CD4-positive, alpha-beta T cell treated with Interleukin-2 at 100 ng/mL for 4 hours (primary cell): Measurements from ENCODE around the gene PTBP1.

Experiments
- DNase-seq: peaks from one replicate; pipeline ENCODE4 v3.0.0-alpha.2; 2020; ENCODE audit warnings: low spot score

Gene PTBP1

GRCh38 chr19:796692-797527, at the start of gene PTBP1:
TSS of gene PTBP1 (plus strand) at chr19:797452. CDS start at chr19:797498, 46 bp downstream.
- DNase-seq = peak; percentile 100

DNA sequence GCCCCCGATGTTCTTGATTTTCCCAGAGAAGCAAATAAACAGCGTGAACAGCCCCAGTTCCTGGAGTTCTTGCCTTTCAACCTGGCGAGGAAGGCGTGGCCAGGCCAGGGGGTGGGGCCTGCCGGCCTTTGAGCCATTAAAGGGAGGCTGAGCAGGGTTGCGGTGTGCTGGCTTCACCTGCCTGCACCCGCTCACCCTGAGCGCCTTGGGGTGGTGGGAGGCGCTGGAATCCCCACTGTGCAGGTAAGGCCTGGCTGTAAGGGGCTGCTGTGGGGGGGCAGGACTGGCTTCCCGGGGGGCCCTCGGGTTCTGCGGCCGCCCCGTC, 49.0 kb upstream of the PTBP1 start:
- DNase-seq = no peak

- DNase-seq = no peak
Measured at GRCh38 chr19:749811-750210, 47.4 kb upstream of the PTBP1 start.

DNA sequence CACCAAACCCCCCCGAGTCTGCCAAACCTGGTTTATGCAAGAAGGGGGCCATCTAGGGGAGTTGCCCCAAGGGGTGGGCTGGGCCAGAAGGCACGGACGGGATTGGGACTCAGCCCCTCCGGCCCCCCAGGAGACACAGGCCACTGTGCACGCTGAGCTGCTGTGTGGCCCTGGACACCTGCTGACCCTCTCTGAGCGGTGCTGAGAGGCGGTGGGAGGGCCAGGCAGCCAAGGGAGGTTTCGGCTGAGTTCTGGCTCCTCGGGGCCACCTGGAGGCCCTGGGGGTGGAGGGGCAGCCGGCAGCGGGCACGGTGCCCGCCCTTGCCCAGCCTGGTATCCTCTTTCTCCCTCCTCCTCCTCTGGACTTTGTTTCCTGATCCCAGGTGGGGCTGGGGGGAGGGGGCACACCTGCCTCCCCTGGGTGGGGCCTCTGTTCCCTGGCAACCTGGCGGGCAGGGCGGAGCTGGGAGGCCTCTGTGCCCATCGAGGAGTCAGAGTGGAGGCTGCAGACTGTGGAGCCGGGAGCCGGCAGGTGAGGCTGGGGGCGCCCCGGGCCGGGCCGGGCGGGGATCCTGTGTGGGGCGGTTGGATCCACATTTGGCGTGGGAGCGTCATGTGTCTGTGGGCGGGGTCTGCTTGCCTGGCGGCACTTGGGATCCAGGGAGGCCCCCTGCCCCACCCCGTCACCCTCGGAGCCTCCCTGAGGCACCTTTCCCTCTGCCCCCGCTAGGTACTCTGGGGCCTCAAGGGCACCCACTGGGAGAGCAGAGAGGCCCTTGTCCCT, 46.4 kb upstream of the PTBP1 start, which contains the start of gene MISP:
Gene MISP, plus strand, starts transcription at position 473 of the 784 bp plus-strand sequence. CDS start 5,835 bp downstream, outside the sequence.
- no peak for DNase-seq

DNA sequence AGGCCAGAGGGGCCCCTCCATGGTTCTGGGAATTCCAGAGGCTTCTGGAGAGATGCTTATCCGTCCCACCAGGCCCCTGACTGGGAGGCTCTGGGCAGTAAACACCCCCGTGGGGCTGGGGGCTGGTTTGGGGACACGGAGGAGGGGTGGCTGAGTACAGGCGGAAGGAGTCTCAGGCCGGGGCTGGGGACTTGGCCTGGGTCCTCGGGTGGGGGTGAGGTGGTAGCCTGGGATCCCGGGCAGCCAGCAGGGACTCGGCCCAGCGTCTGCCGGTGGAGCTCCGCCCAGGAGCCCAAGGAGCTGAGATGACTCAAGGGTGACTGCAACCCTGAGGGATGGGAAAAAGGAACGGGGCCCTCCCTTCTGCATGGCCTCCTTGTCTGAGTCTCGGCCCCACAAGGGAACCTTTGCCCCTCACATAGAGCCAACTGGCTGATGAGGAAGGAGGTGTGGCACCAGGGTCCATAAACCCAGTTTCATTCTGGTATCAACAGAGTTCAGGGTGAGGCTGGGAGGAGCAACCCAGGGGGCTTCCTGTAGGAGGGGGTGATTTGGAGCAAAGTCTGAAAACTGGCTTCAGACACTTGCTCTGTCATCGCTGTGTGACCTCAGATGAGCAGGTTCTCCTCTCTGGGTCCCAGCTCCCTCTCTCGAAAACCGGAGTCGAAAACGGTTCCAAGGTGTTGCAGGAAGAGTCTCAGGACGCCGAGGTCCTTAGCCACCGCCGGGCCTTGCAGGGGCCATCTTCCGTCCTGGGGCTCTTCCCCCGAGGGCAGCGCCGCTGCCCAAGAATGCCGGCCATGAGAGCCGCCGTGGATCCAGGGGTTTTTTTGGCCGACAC, 45.5 kb upstream of the PTBP1 start:
- no peak for DNase-seq

GRCh38 chr19:752652-753517, 44.4 kb upstream of the PTBP1 start:
- no peak for DNase-seq

GRCh38 chr19:754530-754929, 42.7 kb upstream of the PTBP1 start:
- no peak for DNase-seq

DNA sequence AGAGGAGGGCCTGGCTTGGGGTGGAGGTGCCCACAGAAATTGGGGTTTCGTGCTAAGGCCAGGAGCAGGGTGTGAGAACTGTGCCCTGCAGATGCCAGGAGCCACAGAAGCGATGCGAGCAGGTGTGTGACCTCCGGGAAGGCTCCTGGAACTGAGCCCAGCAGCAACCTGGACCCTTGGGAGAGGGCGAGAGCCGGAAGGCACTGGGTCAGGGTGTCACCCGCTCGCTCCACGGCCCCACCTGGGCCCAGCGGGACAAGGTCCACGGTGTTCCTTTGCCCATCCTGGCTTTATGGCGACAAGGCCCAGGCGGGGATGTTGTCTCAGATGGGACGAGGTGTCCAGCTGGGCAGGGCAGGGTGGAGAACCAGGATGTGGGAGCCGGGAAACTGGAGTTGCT, 42.2 kb upstream of the PTBP1 start:
- no peak for DNase-seq

DNA sequence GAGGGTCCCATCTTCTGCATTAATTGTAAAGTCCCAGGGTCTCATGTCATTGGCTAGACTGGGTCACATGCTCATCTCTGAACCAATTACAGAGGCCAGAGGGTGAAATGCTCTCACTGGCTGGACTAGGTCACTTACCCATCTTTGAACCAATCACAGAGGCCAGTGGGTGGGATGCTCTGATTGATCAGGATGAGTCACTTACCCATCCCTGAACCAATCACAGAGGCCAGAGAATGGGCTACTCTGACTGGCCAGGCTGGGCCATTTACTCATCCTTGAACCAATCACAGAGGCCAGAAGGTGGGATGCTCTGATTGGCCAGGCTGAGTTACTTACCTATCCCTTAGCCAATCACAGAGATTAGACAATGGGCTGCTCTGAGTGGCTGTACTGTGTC, 41.0 kb upstream of the PTBP1 start:
- no peak for DNase-seq

GRCh38 chr19:756821-757688, 40.2 kb upstream of the PTBP1 start:
- no peak for DNase-seq

DNA sequence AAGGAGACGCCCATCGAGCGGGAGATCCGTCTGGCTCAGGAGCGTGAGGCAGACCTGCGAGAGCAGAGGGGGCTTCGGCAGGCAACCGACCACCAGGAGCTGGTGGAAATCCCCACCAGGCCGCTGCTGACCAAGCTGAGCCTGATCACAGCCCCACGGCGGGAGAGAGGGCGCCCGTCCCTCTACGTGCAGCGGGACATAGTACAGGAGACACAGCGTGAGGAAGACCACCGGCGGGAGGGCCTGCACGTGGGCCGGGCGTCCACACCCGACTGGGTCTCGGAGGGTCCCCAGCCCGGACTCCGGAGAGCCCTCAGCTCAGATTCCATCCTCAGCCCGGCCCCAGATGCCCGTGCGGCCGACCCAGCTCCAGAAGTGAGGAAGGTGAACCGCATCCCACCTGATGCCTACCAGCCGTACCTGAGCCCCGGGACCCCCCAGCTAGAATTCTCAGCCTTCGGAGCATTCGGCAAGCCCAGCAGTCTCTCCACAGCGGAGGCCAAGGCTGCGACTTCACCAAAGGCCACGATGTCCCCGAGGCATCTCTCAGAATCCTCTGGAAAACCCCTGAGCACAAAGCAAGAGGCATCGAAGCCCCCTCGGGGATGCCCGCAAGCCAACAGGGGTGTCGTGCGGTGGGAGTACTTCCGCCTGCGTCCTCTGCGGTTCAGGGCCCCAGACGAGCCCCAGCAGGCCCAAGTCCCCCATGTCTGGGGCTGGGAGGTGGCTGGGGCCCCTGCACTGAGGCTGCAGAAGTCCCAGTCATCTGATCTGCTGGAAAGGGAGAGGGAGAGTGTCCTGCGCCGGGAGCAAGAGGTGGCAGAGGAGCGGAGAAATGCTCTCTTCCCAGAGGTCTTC, 39.2 kb upstream of the PTBP1 start:
- DNase-seq = no peak

GRCh38 chr19:763181-763580, 34.1 kb upstream of the PTBP1 start:
- no peak for DNase-seq

DNA sequence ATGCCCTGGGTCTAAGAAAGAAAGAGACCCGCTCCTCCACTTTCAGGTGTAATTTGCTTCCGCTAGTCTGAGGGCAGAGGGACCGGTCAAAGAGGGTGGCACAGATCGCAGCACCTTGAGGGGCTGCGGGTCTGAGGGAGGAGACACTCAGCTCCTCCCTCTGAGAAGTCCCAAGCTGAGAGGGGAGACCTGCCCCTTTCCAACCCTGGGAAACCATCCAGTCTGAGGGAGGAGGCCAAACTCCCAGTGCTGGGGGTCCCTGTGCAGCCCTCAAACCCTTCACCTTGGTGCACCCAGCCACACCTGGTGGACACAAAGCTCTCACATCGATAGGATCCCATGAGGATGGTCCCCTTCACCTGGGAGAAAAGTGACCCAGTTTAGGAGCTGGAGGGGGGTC, 33.4 kb upstream of the PTBP1 start:
- DNase-seq = no peak

DNA sequence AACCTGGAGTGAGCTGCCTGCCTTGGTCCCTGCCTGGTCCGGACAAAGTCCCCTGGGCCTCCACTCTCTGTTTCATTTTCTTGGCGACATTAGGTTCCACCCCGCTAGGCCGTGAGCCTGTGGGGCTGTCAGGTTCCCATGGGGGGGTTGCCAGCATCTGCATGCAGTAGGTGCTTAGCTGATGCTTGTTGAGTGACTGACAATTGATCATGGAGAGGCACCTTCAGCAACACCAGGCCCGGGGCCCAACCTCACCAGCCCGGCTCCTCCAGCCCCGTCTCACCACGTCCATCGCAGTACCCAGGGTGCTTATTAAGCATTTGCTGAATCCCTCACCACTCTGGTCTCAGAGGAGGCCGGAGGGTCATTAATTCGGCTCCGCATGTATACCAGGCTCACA, 33.0 kb upstream of the PTBP1 start:
- no peak for DNase-seq

DNA sequence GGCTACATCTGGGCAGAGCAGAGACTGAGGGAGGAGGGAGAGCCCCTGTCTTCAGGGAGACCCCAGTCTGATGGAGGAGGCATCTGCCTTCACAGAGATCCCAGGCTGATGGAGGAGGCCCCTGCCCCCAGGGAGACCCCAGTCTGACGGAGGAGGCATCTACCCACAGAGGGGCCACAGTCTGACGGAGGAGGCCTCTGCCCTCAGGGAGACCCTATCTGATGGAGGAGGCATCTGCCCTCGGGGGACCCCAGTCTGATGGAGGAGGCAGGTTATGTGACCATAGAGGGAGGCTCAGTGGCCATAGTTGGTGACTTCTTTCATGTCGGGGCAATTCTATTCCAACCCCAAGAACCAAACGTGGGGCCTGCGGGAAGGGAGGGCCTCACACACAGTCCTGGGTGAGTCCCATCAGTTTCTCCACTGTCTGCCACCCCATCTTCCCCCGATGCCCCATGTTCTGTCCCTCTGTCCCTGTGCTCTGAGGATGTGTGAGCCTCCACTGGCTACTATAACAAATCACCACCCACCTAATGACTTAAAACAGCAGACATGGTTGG, 32.0 kb upstream of the PTBP1 start:
- DNase-seq = no peak

DNA sequence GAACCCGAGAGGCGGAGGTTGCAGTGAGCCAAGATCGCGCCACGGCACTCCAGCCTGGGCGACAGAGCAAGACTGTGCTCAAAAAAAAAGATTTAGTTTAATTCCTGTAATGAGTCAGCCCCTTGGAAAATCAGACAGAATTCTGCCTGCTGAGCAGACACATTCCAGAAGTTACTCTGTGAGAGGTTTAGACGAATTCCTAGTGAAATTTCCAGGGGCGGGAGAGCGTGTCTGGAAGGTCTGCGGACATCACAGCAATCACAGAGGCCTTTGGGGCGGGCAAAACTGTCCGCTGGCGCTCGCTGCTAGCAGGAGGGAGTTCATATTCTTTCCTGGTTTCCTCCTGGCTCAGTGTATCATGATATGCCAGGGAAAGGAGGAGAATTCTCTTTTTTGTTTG, 28.8 kb upstream of the PTBP1 start:
- no peak for DNase-seq

- DNase-seq = no peak
Measured at GRCh38 chr19:769616-770015, 27.6 kb upstream of the PTBP1 start.

- no peak for DNase-seq
Measured at GRCh38 chr19:771332-771785, 25.9 kb upstream of the PTBP1 start.

DNA sequence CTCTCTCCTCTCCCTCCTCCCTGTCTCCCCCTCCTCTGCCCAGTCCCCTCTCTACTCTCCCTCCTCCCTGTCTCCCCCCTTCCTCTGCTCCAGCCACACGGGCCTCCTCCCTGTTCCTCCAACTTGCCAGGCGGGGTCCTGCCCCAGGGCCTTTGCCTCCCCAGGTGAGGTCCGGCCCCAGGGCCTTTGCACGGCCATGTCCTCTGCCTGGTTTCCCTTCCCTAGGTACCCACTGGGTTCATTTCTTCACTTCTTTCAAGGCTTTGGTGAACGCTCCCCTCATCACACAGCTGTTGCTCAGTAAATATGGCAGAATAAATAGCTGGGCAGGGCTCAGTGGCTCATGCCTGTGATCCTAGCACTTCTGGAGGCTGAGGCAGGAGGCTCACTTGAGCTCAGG, 25.2 kb upstream of the PTBP1 start:
- no peak for DNase-seq
